ENCODE results near the gene NDUFA3. TPM values are rescaled to one million over a fixed set of nuclear protein-coding genes. Genes with fewer than 3 reads are reported as not detected.

Gene NDUFA3
- total and polyA plus RNA-seq, 7 experiments from 2014 or later = 64.4 to 490 (median 124) TPM

DNA sequence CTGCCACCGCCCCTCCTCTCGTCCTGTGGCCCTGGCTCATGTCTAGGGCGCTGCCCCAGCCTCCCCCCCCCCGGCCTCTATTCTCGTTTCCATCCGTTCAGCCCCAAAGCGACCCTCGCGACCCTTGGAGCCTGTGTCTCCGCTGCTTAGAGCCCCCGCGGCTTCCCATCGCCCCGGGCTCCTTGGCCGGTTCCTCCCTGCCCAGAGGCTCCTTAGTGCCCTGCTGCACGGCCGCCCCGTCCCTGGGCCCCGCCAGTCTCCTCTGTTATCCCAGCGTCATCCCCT, 25.7 kb downstream of the NDUFA3 start:
- Mint-ChIP-seq H3K9me3 (no peaks in the 10 kb centered on the region), H3K4me3 (no peak overlapping the region), H3K27me3 (no peaks in the 10 kb centered on the region), H3K36me3 (peaks cover 3 to 27% (median 8%) of the 10 kb centered on the region in 5 donors), H3K4me1 (no peaks in the 10 kb centered on the region), H3K27ac (no peak overlapping the region)
- Histone ChIP-seq H3K9me3 (ENCODE audit: control insufficient read depth in 2 of 3, low read length in 3 of 3) (no peaks in the 10 kb centered on the region), H3K4me3 (ENCODE audit: low read length) (no peak overlapping the region), H3K4me1 (ENCODE audit: control insufficient read depth in 2 of 2, insufficient read depth in 2 of 2, low read length in 2 of 2) (no peaks in the 10 kb centered on the region), H3K27ac (ENCODE audit: low read depth, low read length) (no peak overlapping the region), H3K36me3 (ENCODE audit: control insufficient read depth in 2 of 3, insufficient read depth in 3 of 3, low read length in 3 of 3) (peaks cover 9 to 82% (median 20%) of the 10 kb centered on the region in 3 experiments), H3K27me3 (ENCODE audit: control insufficient read depth in 2 of 2, insufficient read depth in 2 of 2, low read length in 2 of 2) (no peaks in the 10 kb centered on the region)
- no peak for DNase-seq
- intact Hi-C loops (cut with micrococcal nuclease) = no loop called here
- POLR2A ChIA-PET = no interaction called here
- ATAC-seq = no peak
- CTCF ChIA-PET = no interaction called here

DNA sequence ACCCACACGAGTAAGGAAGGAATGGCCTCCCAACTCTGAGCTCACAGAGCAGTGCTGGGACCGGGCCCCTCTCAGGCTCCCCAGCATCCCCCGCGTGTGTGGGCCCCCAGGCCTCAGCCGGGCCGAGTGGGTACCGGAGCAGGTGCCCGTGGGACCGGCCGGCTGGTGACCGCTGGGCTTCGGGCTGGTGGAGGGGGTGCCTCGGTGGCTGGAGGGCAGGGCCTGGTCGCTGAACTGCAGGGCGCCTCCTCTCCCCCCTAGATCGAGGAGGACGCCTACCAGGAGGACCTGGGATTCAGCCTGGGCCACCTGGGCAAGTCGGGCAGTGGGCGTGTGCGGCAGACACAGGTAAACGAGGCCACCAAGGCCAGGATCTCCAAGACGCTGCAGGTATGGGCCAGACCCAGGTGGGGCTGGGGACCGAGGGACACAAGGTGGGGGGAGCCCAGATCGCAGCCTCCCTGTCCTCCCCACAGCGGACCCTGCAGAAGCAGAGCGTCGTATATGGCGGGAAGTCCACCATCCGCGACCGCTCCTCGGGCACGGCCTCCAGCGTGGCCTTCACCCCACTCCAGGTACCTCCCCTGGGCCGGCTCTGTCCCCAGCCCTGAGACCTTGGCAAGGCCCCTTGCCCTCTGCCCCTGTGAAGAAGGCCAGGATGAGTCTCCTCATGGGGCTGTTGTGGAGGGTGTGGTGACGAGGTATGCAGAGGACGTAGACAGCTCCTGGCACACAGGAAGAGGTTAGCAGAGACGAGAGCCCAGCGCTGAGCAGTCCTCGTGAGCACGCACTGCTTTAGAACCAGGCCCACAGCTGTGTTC, 26.4 kb downstream of the NDUFA3 start:
- POLR2A ChIA-PET = no interaction called here
- Mint-ChIP-seq H3K4me3 (no peak overlapping the region), H3K27me3 (no peaks in the 10 kb centered on the region), H3K27ac (no peak overlapping the region), H3K4me1 (peaks cover 0 to 2% (median 0%) of the 10 kb centered on the region in 7 donors), H3K36me3 (peaks cover 2 to 25% (median 8%) of the 10 kb centered on the region in 5 donors), H3K9me3 (no peaks in the 10 kb centered on the region)
- CTCF ChIA-PET = no interaction called here
- Histone ChIP-seq H3K27me3 (ENCODE audit: control insufficient read depth in 2 of 2, insufficient read depth in 2 of 2, low read length in 2 of 2) (no peaks in the 10 kb centered on the region), H3K27ac (ENCODE audit: low read depth, low read length) (no peak overlapping the region), H3K9me3 (ENCODE audit: control insufficient read depth in 2 of 3, low read length in 3 of 3) (no peaks in the 10 kb centered on the region), H3K4me3 (ENCODE audit: low read length) (no peak overlapping the region), H3K4me1 (ENCODE audit: control insufficient read depth in 2 of 2, insufficient read depth in 2 of 2, low read length in 2 of 2) (peaks cover 0 to 4% of the 10 kb centered on the region in 2 donors), H3K36me3 (ENCODE audit: control insufficient read depth in 2 of 3, insufficient read depth in 3 of 3, low read length in 3 of 3) (peaks cover 6 to 76% (median 19%) of the 10 kb centered on the region in 3 experiments)
- DNase-seq = no peak
- intact Hi-C loops (cut with micrococcal nuclease) = no loop called here
- ATAC-seq = no peak

DNA sequence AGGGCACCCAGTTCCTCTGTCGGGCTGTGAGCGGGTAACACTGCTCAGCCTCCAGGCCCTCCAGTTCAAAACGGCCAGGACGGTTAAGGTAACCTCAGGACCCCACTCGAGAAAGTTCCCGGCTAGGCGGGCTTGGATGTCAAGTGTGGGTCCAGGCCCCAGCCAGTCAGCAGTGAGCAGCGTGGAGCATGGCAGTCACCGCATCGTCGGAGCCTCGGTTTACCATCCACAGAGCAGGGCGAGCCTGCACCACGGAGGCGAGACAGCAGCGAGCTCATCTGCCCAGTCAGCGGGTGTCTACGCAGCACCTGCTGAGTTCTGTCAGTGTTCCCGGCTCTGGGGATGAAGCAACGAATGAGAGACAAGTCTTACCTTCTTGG, 27.0 kb downstream of the NDUFA3 start:
- Mint-ChIP-seq H3K27ac (no peak overlapping the region), H3K36me3 (peaks cover 4 to 25% (median 8%) of the 10 kb centered on the region in 5 donors), H3K4me3 (no peak overlapping the region), H3K4me1 (peaks cover 0 to 5% (median 5%) of the 10 kb centered on the region in 7 donors), H3K9me3 (no peaks in the 10 kb centered on the region), H3K27me3 (no peaks in the 10 kb centered on the region)
- Histone ChIP-seq H3K36me3 (ENCODE audit: control insufficient read depth in 2 of 3, insufficient read depth in 3 of 3, low read length in 3 of 3) (peaks cover 3 to 70% (median 14%) of the 10 kb centered on the region in 3 experiments), H3K27ac (ENCODE audit: low read depth, low read length) (no peak overlapping the region), H3K9me3 (ENCODE audit: control insufficient read depth in 2 of 3, low read length in 3 of 3) (no peaks in the 10 kb centered on the region), H3K27me3 (ENCODE audit: control insufficient read depth in 2 of 2, insufficient read depth in 2 of 2, low read length in 2 of 2) (no peaks in the 10 kb centered on the region), H3K4me3 (ENCODE audit: low read length) (no peak overlapping the region), H3K4me1 (ENCODE audit: control insufficient read depth in 2 of 2, insufficient read depth in 2 of 2, low read length in 2 of 2) (peaks cover 0 to 4% of the 10 kb centered on the region in 2 donors)
- POLR2A ChIA-PET = no interaction called here
- CTCF ChIA-PET = no interaction called here
- no peak for ATAC-seq
- no peak for DNase-seq
- intact Hi-C loops (cut with micrococcal nuclease) = no loop called here

DNA sequence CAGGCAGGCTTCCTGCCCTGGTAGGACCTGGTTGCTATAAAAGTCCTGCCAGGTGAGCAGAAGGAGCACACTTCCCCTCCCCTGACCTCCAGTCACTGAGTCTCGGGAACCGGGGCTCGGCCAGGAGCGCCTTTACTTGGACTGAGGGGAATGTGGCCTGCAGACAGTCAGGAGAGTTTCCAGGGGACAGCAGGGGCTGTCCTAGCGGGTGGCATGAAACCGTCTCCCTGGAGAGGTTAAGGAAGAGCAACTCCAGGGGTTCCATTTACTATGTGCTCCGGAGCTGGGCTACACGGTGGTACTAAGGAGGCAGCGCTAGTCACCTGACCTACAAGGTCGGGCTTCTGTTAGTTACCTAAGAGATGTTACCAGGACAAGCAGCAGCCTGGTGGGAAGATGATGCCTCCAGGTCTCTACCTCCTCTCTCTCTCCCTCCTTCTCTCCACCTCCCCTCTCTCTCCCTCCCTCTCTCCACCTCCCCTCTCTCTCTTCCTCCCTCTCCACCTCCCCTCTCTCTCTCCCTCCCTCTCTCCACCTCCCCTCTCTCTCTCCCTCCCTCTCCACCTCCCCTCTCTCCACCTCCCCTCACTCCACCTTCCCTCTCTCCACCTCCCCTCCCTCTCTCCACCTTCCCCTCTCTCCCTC, 30.8 kb downstream of the NDUFA3 start:
- no peaks in the 10 kb centered on the region for H3K27me3 Mint-ChIP-seq
- Histone ChIP-seq H3K36me3 (ENCODE audit: control insufficient read depth in 2 of 3, insufficient read depth in 3 of 3, low read length in 3 of 3) (peaks cover 0 to 35% (median 3%) of the 10 kb centered on the region in 3 experiments), H3K27ac (ENCODE audit: low read depth, low read length) (no peak overlapping the region), H3K9me3 (ENCODE audit: control insufficient read depth in 2 of 3, low read length in 3 of 3) (no peaks in the 10 kb centered on the region), H3K4me1 (ENCODE audit: control insufficient read depth in 2 of 2, insufficient read depth in 2 of 2, low read length in 2 of 2) (peaks cover 8 to 9% of the 10 kb centered on the region in 2 donors), H3K27me3 (ENCODE audit: control insufficient read depth in 2 of 2, insufficient read depth in 2 of 2, low read length in 2 of 2) (no peaks in the 10 kb centered on the region), H3K4me3 (ENCODE audit: low read length) (no peak overlapping the region)
- H3K4me3 Mint-ChIP-seq = no peak overlapping the region
- peaks cover 0 to 1% (median 0%) of the 10 kb centered on the region in 11 donors for H3K9me3 Mint-ChIP-seq
- intact Hi-C loops (cut with micrococcal nuclease) = loop anchor here in 1 of 2 donors (10.0 kb wide), 1 partner anchor 331 kb away; the partner anchor contains the start of gene LENG9
- H3K4me1 Mint-ChIP-seq = peaks cover 11 to 23% (median 16%) of the 10 kb centered on the region in 7 donors
- ChIA-PET CTCF (no interaction called here), POLR2A (interaction anchor here (0.6 to 6.1 kb wide), 2 partner anchors 17 to 19 kb away, joined by 3 to 86 read pairs; partner anchors contain the start of genes PRPF31 and TFPT)
- DNase-seq = peak in 2 of 9 donors; percentile 46 to 51
- no peak overlapping the region for H3K27ac Mint-ChIP-seq
- no peak for ATAC-seq
- H3K36me3 Mint-ChIP-seq = peaks cover 0 to 9% (median 0%) of the 10 kb centered on the region in 5 donors

DNA sequence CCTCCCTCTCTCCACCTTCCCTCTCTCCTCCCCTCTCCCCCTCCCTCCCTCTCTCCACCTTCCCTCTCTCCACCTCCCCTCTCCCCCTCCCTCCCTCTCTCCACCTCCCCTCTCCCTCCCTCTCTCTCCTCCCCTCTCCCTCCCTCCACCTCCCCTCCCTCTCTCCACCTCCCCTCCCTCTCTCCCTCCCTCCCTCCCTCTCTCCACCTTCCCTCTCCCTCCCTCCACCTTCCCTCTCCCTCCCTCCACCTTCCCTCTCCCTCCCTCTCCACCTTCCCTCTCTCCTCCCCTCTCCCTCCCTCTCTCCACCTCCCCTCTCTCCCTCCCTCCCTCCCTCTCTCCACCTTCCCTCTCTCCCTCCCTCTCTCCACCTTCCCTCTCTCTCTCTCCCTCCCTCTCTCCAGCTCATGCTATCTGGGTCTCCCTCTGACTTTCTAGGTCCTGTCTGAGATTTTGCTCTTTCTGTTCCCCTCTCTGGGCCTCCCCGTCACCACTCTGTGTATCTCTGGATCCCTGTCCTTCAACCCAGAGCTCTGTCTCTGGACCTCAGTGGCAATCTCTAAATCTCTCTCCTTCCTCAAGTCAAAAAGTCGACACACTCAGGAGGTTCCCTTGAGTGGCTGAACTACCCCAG, 31.4 kb downstream of the NDUFA3 start:
- POLR2A ChIA-PET = interaction anchor here (0.6 to 6.1 kb wide), 2 partner anchors 18 to 734 kb away, joined by 6 to 86 read pairs; partner anchors contain the start of genes PRPF31 and TFPT
- no peak for ATAC-seq

More for the DNA sequence above, 31.4 kb downstream of the NDUFA3 start:
- H3K27ac ChIP-seq (ENCODE audit: low read depth, low read length) = no peak overlapping the region
- peak overlapping the region in 4 of 9 donors; percentile 49 to 80 (median 68) for H3K27ac Mint-ChIP-seq
- DNase-seq = no peak
- CTCF ChIA-PET = no interaction called here
- no peaks in the 10 kb centered on the region for H3K9me3 ChIP-seq (ENCODE audit: control insufficient read depth in 2 of 3, low read length in 3 of 3)
- H3K4me3 ChIP-seq (ENCODE audit: low read length) = no peak overlapping the region
- no peaks in the 10 kb centered on the region for H3K27me3 Mint-ChIP-seq
- H3K4me1 Mint-ChIP-seq = peaks cover 18 to 29% (median 21%) of the 10 kb centered on the region in 7 donors
- peak overlapping the region in 1 of 10 donors; percentile 24 for H3K4me3 Mint-ChIP-seq
- intact Hi-C loops (cut with micrococcal nuclease) = loop anchor here in 1 of 2 donors (10.0 kb wide), 1 partner anchor 331 kb away; the partner anchor contains the start of gene LENG9
- H3K4me1 ChIP-seq (ENCODE audit: control insufficient read depth in 2 of 2, insufficient read depth in 2 of 2, low read length in 2 of 2) = peaks cover 14 to 16% of the 10 kb centered on the region in 2 donors
- H3K36me3 Mint-ChIP-seq = peaks cover 0 to 9% (median 0%) of the 10 kb centered on the region in 5 donors
- H3K36me3 ChIP-seq (ENCODE audit: control insufficient read depth in 2 of 3, insufficient read depth in 3 of 3, low read length in 3 of 3) = peaks cover 0 to 29% (median 3%) of the 10 kb centered on the region in 3 experiments
- peaks cover 0 to 1% (median 0%) of the 10 kb centered on the region in 11 donors for H3K9me3 Mint-ChIP-seq
- no peaks in the 10 kb centered on the region for H3K27me3 ChIP-seq (ENCODE audit: control insufficient read depth in 2 of 2, insufficient read depth in 2 of 2, low read length in 2 of 2)
